ENCODE data around the gene IQGAP2.
"Not testable (repeated sequence)": the region's sequence is repeated elsewhere in the genome, so short reads cannot be mapped to it uniquely, and the experiment has no call there.

The IQGAP2 gene

DNA sequence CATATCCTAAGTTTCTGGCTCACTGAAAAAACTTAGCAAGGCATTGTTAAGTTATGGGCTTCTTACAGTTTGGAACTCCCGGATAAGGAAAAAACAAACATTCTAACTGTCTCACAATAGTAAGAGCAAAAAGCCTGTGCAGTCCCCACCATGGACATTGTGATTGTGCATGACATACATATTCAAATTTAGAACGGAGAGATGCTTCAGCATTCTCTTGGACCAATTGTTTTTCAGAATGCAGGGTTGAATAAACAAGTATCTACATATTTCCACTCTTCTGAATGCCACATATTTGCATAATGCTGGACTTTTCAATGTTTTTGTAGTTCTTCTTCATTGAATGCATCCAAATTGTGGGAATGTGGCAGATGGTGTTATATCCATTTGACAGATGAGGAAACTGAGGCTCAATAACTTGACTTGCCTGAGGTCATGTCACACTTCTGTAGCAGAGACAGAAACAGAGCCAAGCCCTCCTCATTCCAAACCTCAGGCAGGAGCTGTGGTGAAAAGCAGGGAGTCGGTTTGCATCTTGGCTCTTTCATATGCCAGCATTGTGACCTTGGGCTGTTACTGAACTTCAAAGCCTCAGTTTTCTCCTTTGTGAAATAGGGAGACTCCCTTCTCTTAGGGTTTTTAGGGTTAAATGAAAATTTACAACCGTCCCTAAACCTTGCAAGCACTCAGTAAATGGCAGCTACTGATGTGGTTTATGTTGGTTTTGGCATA, 95.1 kb downstream of the IQGAP2 start:
- H3K4me3 Mint-ChIP-seq: no peak overlapping the region
- DNase-seq: no peak
- H3K36me3 Mint-ChIP-seq (ENCODE audit: insufficient read depth): peaks cover 14% of the 10 kb centered on the region
- no peak for ATAC-seq (replicated peaks)
- peak overlapping the region; percentile 18 to 71 for H3K27ac Mint-ChIP-seq
- H3K27me3 Mint-ChIP-seq: no peaks in the 10 kb centered on the region
- H3K9me3 Mint-ChIP-seq: no peaks in the 10 kb centered on the region
- H3K4me1 Mint-ChIP-seq (ENCODE audit: low read depth in 2 of 2): peaks cover 37 to 65% of the 10 kb centered on the region in 2 donors

DNA sequence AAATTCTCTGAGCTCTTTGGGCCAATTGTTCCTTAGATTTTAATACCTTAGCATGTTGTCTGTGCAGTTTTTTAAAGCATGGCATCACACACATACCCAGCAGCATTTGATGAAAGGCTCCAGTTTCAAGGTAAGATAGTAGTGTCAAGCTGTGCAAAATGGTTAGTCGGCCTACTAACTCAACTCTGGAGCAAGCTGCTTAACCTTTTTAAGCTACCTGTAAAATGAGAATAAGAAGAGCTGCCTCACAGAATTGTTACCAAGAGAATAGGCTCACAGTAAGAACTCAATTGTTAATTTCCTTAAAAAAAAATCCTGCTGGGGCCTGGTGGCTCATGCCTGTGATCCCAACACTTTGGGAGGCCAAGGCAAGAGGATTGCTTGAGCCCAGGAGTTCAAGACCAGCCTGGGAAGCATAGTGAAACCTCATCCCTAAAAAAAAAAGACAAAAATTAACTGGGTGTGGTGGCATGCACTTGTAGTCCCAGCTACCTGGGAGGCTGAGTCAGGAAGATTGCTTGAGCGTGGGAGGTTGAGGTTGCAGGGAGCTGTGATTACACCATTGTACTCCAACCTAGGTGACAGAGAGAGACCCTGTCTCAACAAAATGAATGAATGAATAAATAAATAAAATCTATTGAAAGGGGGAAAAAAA, 96.5 kb downstream of the IQGAP2 start:
- DNase-seq: no peak
- Mint-ChIP-seq H3K27ac (peak overlapping the region in 1 of 2 donors; percentile 19), H3K9me3 (no peaks in the 10 kb centered on the region), H3K4me1 (ENCODE audit: low read depth in 2 of 2) (peaks cover 42 to 63% of the 10 kb centered on the region in 2 donors), H3K27me3 (no peaks in the 10 kb centered on the region), H3K36me3 (ENCODE audit: insufficient read depth) (peaks cover 11% of the 10 kb centered on the region), H3K4me3 (no peak overlapping the region)
- no peak for ATAC-seq (replicated peaks)

DNA sequence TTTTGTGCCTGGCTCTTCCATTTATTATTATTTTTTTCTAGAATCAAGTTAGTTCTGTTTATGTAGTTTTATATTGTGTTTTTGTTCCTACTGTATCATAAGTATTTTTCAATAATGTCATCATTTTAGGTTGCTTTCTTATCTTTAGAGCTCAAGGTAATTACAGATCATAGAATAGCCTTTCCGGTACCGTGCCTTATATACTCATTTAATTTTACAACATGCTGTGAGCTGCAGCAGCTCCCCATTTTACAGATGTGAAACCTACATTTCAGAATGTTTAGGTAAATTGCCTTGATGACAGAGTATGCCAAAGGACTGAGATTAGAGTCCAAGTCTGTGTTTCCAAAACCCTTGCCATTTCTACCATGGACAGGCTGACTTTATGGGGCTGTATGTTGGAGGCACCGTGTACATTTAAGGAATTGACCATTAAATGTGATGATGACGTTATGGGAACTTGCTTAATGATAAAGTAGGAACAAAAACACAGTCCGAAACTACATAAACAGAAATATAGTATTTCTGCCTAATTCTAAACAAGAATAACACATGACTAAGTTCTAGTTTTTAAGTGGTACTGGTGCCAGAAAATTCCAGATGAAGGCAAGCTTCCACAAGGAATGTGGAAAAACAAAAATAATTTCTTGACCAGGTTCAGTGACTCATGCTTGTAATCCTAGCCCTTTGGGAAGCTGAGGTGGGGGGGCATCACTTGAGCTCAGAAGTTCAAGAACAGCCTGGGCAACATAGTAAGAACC, 97.7 kb downstream of the IQGAP2 start:
- ATAC-seq (replicated peaks) (no peak), DNase-seq (no peak)
- peaks cover 44 to 65% of the 10 kb centered on the region in 2 donors for H3K4me1 Mint-ChIP-seq (ENCODE audit: low read depth in 2 of 2)

DNA sequence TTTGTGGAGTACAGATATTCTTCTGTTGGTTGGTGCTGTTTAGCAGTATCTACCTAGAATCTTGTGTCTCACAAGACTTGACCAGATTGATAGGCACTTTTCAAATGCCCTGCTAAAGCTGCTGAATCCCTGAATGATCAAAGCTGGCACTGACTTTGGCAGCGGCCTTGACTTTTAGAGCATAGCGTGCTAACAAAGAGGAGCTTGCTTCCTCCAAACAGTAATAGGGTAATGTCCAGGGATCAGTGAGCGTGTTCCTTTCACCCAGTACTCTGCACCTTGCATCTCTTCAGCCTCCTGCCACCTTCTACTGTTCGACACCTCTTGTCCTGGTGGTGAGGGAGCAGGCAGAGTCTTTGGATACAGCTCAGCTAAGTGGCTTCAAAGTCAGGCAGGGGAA, 100.8 kb downstream of the IQGAP2 start:
- DNase-seq: no peak
- Mint-ChIP-seq H3K4me3 (peak overlapping the region in 1 of 2 donors; percentile 25), H3K27ac (peak overlapping the region; percentile 83 to 85), H3K9me3 (no peaks in the 10 kb centered on the region), H3K36me3 (ENCODE audit: insufficient read depth) (peaks cover 6% of the 10 kb centered on the region), H3K4me1 (ENCODE audit: low read depth in 2 of 2) (peaks cover 41 to 60% of the 10 kb centered on the region in 2 donors), H3K27me3 (no peaks in the 10 kb centered on the region)
- ATAC-seq (replicated peaks): no peak

More for the DNA sequence above, 97.7 kb downstream of the IQGAP2 start:
- H3K27me3 Mint-ChIP-seq: no peaks in the 10 kb centered on the region
- peak overlapping the region in 1 of 2 donors; percentile 6 for H3K27ac Mint-ChIP-seq
- no peaks in the 10 kb centered on the region for H3K9me3 Mint-ChIP-seq
- H3K4me3 Mint-ChIP-seq: no peak overlapping the region
- H3K36me3 Mint-ChIP-seq (ENCODE audit: insufficient read depth): peaks cover 11% of the 10 kb centered on the region

DNA sequence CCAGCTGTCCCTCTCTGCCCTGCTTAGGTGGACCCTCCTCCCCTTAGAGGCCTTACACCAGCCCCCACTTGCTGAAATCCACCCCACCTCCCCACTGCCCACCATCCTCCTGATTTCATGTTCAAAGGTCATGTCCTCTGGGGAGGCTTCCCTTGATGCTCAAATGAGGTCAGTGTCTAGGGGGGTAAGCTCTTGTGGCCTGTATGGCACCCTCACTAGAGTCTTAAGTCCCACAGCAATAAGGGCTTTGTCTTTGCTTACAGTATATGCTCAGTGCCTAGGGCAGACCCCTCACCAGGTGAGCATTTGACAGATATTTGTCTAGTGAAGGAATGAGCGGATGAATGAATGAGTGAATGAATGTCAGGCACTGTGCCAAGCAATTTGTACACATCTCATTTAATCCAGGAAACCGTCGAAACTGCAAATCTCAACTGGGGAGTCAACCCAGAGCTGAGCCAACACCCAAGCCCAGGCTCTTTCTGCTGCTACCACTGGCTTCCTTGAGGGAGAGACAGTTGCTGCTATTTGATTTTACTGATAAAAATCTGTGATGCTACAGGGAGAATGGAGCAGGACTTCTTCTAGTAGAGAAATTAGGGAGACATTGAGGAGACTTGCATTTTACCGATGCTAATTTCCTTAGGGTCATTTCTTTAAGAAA, 101.9 kb downstream of the IQGAP2 start:
- Mint-ChIP-seq H3K27me3 (no peaks in the 10 kb centered on the region), H3K9me3 (no peaks in the 10 kb centered on the region), H3K36me3 (ENCODE audit: insufficient read depth) (peaks cover 11% of the 10 kb centered on the region), H3K27ac (peak overlapping the region; percentile 83 to 85), H3K4me1 (ENCODE audit: low read depth in 2 of 2) (peaks cover 35 to 55% of the 10 kb centered on the region in 2 donors), H3K4me3 (peak overlapping the region; percentile 21 to 22)
- DNase-seq (no peak), ATAC-seq (replicated peaks) (no peak)

DNA sequence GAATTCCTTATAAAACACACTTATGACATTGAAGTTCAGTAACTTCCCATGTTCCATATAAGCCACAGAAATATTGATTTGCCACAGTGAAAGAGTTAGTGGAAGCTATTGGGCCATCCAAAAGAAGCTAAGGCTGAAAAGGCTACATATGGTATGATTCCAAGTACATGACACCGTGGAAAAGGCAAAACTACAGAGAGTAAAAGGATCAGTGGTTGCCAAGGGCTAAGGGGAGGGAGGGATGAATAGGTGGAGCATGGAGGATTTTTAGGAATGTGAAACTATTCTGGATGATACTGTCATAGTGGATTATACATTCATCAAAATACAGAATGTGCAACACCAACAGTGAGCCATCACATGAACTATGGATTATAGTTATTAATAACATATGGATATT, 110.4 kb downstream of the IQGAP2 start:
- no peaks in the 10 kb centered on the region for H3K9me3 Mint-ChIP-seq
- peaks cover 10% of the 10 kb centered on the region for H3K36me3 Mint-ChIP-seq (ENCODE audit: insufficient read depth)
- ATAC-seq (replicated peaks) (no peak), DNase-seq (no peak)
- no peaks in the 10 kb centered on the region for H3K27me3 Mint-ChIP-seq
- peak overlapping the region in 1 of 2 donors; percentile 65 for H3K27ac Mint-ChIP-seq
- H3K4me1 Mint-ChIP-seq (ENCODE audit: low read depth in 2 of 2): peaks cover 15 to 52% of the 10 kb centered on the region in 2 donors
- H3K4me3 Mint-ChIP-seq: no peak overlapping the region

DNA sequence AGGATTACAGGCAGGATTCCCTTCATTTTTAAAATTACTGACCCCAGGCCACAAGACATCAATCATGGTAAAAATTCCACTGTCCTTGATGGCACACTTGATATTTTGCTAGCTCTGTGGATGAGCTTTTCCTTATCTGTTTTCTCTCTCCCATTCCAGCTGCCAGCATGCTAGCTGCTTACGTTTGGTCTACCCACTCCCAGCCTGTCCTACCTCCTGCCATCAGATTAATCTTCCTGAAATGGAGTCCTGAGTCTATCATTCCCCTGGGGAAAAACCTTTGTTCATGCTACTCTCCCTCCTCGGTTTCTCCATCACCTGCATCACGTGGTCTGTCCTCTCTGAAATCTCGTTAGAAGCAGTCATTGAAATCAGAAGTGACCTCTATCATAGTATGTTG, 111.2 kb downstream of the IQGAP2 start:
- H3K27ac Mint-ChIP-seq: peak overlapping the region; percentile 24 to 79

DNA sequence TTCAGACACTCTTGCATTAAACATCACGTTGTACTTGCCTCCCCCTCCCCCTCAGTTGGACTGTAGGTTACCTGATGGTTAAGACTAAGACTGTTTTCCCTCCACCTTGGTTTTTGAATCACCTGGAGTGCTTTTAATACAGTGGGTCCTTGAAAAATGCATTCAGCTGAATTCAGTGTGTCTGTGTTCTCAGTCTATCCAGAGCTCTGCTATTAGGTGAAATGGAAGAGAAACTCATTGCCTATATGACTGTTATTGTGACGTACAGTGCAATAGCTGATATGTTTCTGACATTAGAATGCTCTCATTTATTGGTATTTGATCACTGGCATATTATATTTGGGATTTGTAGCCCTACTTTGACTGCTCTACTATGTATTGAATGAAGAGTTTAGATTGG, 111.6 kb downstream of the IQGAP2 start:
- Mint-ChIP-seq H3K27ac (peak overlapping the region; percentile 24 to 79), H3K27me3 (no peaks in the 10 kb centered on the region), H3K4me3 (no peak overlapping the region), H3K9me3 (no peaks in the 10 kb centered on the region), H3K36me3 (ENCODE audit: insufficient read depth) (peaks cover 6% of the 10 kb centered on the region), H3K4me1 (ENCODE audit: low read depth in 2 of 2) (peaks cover 17 to 51% of the 10 kb centered on the region in 2 donors)
- ATAC-seq (replicated peaks) (no peak), DNase-seq (no peak)

More for the DNA sequence above, 111.2 kb downstream of the IQGAP2 start:
- Mint-ChIP-seq H3K27me3 (no peaks in the 10 kb centered on the region), H3K4me1 (ENCODE audit: low read depth in 2 of 2) (peaks cover 17 to 53% of the 10 kb centered on the region in 2 donors), H3K36me3 (ENCODE audit: insufficient read depth) (peaks cover 8% of the 10 kb centered on the region), H3K9me3 (no peaks in the 10 kb centered on the region), H3K4me3 (no peak overlapping the region)
- DNase-seq: no peak
- no peak for ATAC-seq (replicated peaks)

DNA sequence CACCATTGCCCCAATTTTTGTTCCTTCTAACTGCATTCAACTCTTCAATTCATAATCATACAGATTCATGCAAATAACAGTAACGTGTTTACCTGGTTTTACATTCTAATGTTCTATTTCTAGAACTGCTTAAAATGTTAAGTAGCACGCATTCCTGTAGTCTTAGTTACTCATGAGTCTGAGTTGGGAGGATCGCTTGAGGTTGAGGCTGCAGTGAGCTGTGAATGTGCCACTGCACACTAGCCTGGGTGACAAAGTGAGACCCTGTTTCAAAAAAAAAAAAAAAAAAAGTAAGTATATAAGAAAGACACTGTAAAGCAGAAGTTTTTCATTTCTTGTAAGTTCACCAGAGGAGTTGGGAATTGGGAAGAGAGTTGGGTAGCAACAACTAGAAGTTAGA, 114.2 kb downstream of the IQGAP2 start:
- H3K36me3 Mint-ChIP-seq (ENCODE audit: insufficient read depth): peaks cover 6% of the 10 kb centered on the region
- H3K27ac Mint-ChIP-seq: no peak overlapping the region
- H3K9me3 Mint-ChIP-seq: no peaks in the 10 kb centered on the region
- peaks cover 25 to 56% of the 10 kb centered on the region in 2 donors for H3K4me1 Mint-ChIP-seq (ENCODE audit: low read depth in 2 of 2)
- no peak overlapping the region for H3K4me3 Mint-ChIP-seq
- no peaks in the 10 kb centered on the region for H3K27me3 Mint-ChIP-seq
- DNase-seq: no peak
- ATAC-seq (replicated peaks): no peak

DNA sequence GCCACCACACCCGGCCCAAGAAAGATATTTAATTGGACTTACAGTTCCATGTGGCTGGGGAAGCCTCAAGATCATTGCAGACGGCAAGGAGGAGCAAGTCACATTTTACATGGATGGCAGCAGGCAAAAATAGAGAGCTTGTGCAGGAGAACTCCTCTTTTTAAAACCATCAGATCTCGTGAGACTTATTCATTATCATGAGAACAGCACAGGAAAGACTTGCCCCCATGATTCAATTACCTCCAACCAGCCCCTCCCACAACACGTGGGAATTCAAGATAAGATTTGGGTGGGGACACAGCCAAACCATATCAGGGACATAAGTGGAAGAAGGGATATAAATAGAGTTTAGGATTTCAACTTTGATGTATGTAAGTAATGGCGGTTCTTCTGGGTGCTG, 115.2 kb downstream of the IQGAP2 start:
- not testable (repeated sequence) for H3K9me3 Mint-ChIP-seq; H3K36me3 Mint-ChIP-seq (ENCODE audit: insufficient read depth); ATAC-seq (replicated peaks); H3K4me3 Mint-ChIP-seq; DNase-seq; H3K27me3 Mint-ChIP-seq
- H3K4me1 Mint-ChIP-seq (ENCODE audit: low read depth in 2 of 2): peaks cover 32 to 56% of the 10 kb centered on the region in 2 donors
- peak overlapping the region in 1 of 2 donors; percentile 62 for H3K27ac Mint-ChIP-seq

DNA sequence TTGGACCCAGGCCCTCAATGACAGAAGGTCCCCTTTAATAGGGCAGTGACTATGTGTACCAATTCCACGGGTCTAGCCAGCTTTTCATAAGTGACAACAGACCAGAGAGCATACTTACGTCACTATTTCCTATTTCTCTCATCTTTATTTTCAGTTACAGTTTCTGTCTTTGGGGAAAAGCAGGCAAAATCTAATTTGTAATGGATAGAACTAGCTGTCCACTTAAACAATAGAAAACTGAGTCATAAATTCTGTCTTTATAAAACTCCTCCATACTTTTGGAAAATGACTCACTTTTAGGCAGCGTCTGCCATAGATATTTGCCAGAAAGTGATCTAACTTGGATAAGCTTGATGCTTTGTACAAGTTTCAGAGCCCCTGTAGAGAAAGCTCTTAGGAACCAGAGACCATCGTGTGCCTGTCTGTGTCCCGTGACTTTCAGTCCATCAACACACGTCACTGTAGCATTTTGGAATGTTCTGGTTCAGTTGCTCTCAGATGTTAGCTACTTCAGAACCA, 118.2 kb downstream of the IQGAP2 start:
- H3K36me3 Mint-ChIP-seq (ENCODE audit: insufficient read depth): no peaks in the 10 kb centered on the region
- no peaks in the 10 kb centered on the region for H3K27me3 Mint-ChIP-seq
- H3K4me1 Mint-ChIP-seq (ENCODE audit: low read depth in 2 of 2): peaks cover 44 to 61% of the 10 kb centered on the region in 2 donors
- H3K9me3 Mint-ChIP-seq: no peaks in the 10 kb centered on the region
- peak overlapping the region; percentile 45 to 56 for H3K4me3 Mint-ChIP-seq
- ATAC-seq (replicated peaks) (peak; percentile 43), DNase-seq (no peak)
- peak overlapping the region; percentile 86 to 94 for H3K27ac Mint-ChIP-seq

DNA sequence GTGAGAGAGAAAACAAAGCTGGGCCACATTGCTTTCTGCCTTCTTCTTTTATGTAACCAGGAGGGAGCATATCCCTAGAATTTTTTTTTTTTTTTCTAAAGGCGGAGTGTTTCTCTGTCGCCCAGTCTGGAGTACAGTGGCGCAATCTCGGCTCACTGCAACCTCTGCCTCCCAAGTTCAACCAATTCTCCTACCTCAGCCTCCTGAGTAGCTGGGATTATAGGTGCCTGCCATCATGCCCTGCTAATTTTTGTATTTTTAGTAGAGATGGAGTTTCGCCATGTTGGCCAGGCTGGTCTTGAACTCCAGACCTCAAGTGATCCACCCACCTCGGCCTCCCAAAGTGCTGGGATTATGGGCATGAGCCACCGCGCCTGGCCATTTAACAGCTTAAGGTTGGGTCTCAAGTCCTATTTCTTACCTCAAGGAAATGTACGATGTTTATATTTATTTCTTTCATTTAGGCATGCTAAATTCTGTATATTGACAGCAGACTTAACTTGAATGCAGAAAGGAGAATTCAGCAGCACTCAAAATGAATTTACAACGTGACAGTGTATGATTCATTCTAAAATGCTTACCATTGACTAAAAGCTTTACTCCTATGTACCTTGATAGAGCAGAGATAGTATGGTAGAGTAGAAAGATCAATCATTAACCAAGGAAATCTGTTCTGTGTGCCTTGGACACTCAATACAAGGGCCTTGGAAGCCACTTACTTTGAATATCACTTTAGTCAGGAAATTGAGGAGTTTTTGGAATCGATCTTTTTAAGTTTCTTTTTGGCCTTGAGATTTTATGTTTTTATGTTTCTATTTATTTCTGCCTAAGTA, 119.2 kb downstream of the IQGAP2 start:
- Mint-ChIP-seq H3K9me3 (no peaks in the 10 kb centered on the region), H3K36me3 (ENCODE audit: insufficient read depth) (no peaks in the 10 kb centered on the region), H3K27ac (peak overlapping the region; percentile 78 to 83), H3K27me3 (no peaks in the 10 kb centered on the region), H3K4me1 (ENCODE audit: low read depth in 2 of 2) (peaks cover 48 to 61% of the 10 kb centered on the region in 2 donors), H3K4me3 (no peak overlapping the region)
- DNase-seq: no peak
- ATAC-seq (replicated peaks): no peak
